Left lung (tissue), 10 donors: ENCODE results near the gene IL1RN. TPM values are rescaled to one million over a fixed set of nuclear protein-coding genes. Genes with fewer than 3 reads are reported as not detected.

Experiments used
- ATAC-seq: fragments of 200-7000 bp; cut with Tn5 transposase; one replicate; pipeline ENCODE4 v1.9.1; 2020; ENCODE audit warnings: moderate library complexity
- DNase-seq, 4 donors: peaks; one replicate each; pipeline ENCODE4 v3.0.0-alpha.2; 2013 to 2020
- H3K27ac ChIP-seq, 2 donors: fragments of 200-600 bp; sonication (generic) in 1 of 2; one replicate each; pipeline versions ENCODE4 v1.5.0 to v1.8.0; 2020 to 2021
- H3K27me3 ChIP-seq, 2 donors: fragments of 200-600 bp; sonication (generic) in 1 of 2; one replicate each; pipeline versions ENCODE4 v1.5.0 to v1.8.0; 2020 to 2021
- H3K36me3 ChIP-seq, 2 donors: fragments of 200-600 bp; sonication (generic) in 1 of 2; one replicate each; pipeline versions ENCODE4 v1.5.0 to v1.8.0; 2020 to 2021
- H3K4me1 ChIP-seq, 2 donors: fragments of 200-600 bp; one replicate each; pipeline ENCODE4 v1.8.0; 2021
- H3K4me3 ChIP-seq, 2 donors: fragments of 200-600 bp; sonication (generic) in 1 of 2; one replicate each; pipeline versions ENCODE4 v1.5.0 to v1.8.0; 2020 to 2021; ENCODE audit warnings: mild to moderate bottlenecking in 1 of 2
- H3K9me3 ChIP-seq, 2 donors: fragments of 200-600 bp; sonication (generic) in 1 of 2; one replicate each; pipeline versions ENCODE4 v1.5.0 to v1.8.0; 2020 to 2021
- CTCF ChIP-seq, 2 donors: fragments of 200-600 bp; sonication (generic) in 1 of 2; IDR thresholded peaks; one replicate each; pipeline versions ENCODE4 v1.5.0 to v1.8.0; 2021; ENCODE audit warnings: antibody characterized with exemption in 2 of 2
- intact Hi-C, 2 donors: fragments of 100-400 bp; cut with DNase I; formaldehyde crosslinking; loops; one replicate each; pipeline versions ENCODE4 v1.11.2 to v1.14.2; 2022
- polyA plus RNA-seq, 6 donors: library from polyadenylated mRNA; unstranded; fragments of 120-200 nt; gene quantifications; one replicate each; pipeline ENCODE4 v1.2.1, GENCODE V29; 2013; ENCODE audit not compliant: insufficient read length in 6 of 6
- total RNA-seq, 2 donors: library from RNA; stranded (reverse); fragmentation: NEBNext Ultra II Directional; extraction: Animal tissue kit (Norgen Biotek cat#: 25700); gene quantifications; one replicate each; pipeline ENCODE4 v1.2.1, GENCODE V29; 2021
- donor health status: DM: no; HTN: yes; CAD: no.
- donor health status: DM: no; HTN: no; CAD: no.

Gene IL1RN
- total and polyA plus RNA-seq, 8 donors, result 0.52 to 67.1 (median 1.4) TPM

DNA sequence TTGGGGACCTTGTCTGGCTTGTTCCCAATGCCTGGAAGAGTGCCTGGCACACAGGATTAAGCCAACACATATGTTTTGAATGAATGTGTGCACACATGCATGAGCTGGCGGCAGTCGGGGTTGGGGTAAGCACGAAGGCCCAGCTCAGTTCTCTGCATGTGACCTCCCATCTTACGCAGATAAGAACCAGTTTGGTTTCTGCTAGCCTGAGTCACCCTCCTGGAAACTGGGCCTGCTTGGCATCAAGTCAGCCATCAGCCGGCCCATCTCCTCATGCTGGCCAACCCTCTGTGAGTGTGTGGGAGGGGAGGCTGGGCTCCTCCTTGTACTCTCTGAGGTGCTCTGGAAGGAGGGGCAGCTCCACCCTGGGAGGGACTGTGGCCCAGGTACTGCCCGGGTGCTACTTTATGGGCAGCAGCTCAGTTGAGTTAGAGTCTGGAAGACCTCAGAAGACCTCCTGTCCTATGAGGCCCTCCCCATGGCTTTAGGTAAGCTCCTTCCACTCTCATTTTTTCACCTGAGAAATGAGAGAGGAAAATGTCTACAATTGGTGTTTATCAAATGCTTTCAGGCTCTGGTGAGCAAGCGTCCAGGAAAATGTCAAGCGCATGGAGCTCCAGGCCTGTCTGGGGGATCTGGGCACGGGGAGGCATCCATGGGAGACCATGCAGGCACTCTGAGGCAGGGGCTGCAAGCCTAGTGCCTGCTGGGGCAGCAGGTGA is 9.7 kb upstream of the IL1RN start:
- no peaks in the 10 kb centered on the region for H3K36me3 ChIP-seq
- ATAC-seq (peak; percentile 93), DNase-seq (peak in 2 of 4 donors; percentile 71 to 76)
- peaks cover 0 to 23% of the 10 kb centered on the region in 2 donors for H3K4me1 ChIP-seq
- no peak for TF ChIP-seq CTCF (IDR thresholded peaks at IDR 0.05)
- no peaks in the 10 kb centered on the region for H3K27me3 ChIP-seq
- no peak overlapping the region for H3K4me3 ChIP-seq
- no peaks in the 10 kb centered on the region for H3K9me3 ChIP-seq
- H3K27ac ChIP-seq, result no peak overlapping the region
- intact Hi-C loops, result no loop called here

DNA sequence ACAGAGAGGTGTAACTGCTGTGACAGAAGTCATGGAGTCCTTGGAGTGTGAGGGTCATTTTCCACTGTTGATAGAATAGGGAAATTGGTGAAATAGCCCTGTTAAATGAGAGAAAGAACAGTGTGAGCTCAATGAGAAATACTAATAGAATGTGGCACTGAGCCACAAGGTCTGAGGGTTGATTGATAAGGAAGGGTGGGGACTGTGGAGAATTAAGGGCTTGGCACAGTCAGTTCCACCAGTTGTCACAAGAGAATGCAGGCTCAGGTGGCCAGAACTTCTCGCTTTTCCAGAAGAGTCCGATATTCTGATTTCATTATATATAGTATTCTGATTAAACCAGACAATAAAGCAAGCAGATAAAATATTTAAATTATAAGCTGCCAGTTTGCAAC is 9.1 kb upstream of the IL1RN start:
- Histone ChIP-seq H3K4me3 (no peak overlapping the region), H3K27ac (no peak overlapping the region), H3K27me3 (no peaks in the 10 kb centered on the region), H3K9me3 (no peaks in the 10 kb centered on the region), H3K36me3 (no peaks in the 10 kb centered on the region), H3K4me1 (peaks cover 0 to 24% of the 10 kb centered on the region in 2 donors)
- no peak for DNase-seq
- no peak for ATAC-seq
- no peak for TF ChIP-seq CTCF (IDR thresholded peaks at IDR 0.05)
- intact Hi-C loops, result no loop called here

DNA sequence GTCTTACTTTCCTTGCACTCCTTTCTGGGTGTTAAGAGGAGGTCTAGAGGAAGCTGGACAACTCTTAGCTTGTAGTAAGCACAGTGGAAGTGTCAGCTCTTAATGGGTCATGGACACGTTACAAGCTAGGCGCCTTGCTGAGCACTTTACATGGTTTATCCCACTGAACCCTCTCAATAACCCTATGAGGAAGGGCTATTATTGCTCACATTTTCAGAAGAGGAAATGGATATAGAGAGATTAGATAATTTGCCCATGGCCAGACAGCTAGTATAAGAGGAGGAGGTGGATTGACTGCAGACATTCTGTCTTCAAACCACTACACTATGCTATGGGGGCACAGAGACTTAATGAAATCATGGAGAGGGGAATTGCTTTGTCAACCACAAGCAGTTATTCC is 8.3 kb upstream of the IL1RN start:
- Histone ChIP-seq H3K9me3 (no peaks in the 10 kb centered on the region), H3K4me1 (peaks cover 0 to 32% of the 10 kb centered on the region in 2 donors), H3K27ac (no peak overlapping the region), H3K4me3 (no peak overlapping the region), H3K27me3 (no peaks in the 10 kb centered on the region), H3K36me3 (no peaks in the 10 kb centered on the region)
- no peak for DNase-seq
- ATAC-seq, result no peak
- intact Hi-C loops, result no loop called here
- TF ChIP-seq CTCF (IDR thresholded peaks at IDR 0.05), result no peak

DNA sequence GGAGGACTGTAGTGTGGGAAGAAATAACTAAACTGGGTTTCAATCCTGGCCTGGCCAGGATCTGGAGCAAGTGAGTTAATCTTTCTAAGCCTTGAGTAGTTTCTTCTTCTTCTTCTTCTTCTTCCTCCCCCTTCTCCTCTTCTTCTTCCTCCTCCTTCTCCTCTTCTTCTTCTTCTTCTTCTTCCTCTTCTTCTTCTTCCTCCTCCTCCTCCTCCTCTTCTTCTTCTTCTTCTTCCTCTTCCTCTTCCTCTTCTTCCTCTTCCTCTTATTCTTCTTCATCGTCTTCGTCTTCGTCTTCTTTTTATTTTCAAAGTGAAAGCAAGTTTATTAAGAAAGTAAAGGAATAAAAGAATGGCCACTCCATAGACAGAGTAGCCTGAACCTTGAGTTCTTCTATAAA is 6.5 kb upstream of the IL1RN start:
- DNase-seq (no peak), ATAC-seq (no peak)
- Histone ChIP-seq H3K4me3 (no peak overlapping the region), H3K9me3 (no peaks in the 10 kb centered on the region), H3K27me3 (no peaks in the 10 kb centered on the region), H3K27ac (peak overlapping the region in 1 of 2 donors; percentile 49), H3K4me1 (peaks cover 0 to 42% of the 10 kb centered on the region in 2 donors), H3K36me3 (no peaks in the 10 kb centered on the region)
- intact Hi-C loops, result no loop called here
- TF ChIP-seq CTCF (IDR thresholded peaks at IDR 0.05), result no peak

DNA sequence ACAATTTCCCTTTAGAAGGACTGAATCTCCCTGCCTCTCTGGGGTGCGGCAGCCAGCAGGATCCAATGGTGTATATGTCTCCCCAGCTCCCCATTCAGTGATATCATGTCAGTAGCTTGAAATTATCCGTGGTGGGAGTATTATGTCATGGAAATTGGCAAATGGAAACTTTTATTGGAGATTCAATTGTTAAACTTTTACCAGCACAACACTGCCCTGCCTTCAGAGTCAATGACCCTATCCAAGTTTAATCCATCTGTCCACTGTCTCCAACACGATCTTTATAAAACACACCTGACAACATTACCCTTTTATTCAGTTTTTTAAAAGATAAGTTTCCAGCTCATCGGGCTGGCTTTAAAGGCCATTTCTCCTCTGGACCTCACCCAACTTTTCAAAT is 5.0 kb upstream of the IL1RN start:
- Histone ChIP-seq H3K9me3 (no peaks in the 10 kb centered on the region), H3K4me1 (peaks cover 0 to 47% of the 10 kb centered on the region in 2 donors), H3K27ac (peak overlapping the region in 1 of 2 donors; percentile 35), H3K27me3 (no peaks in the 10 kb centered on the region), H3K36me3 (no peaks in the 10 kb centered on the region), H3K4me3 (no peak overlapping the region)
- intact Hi-C loops, result no loop called here
- ATAC-seq (no peak), DNase-seq (no peak)
- no peak for TF ChIP-seq CTCF (IDR thresholded peaks at IDR 0.05)
